RWPE1 (cell line): ENCODE results near the gene GAPDHS.
A peak's percentile ranks its signal among the peaks of the same experiment; 100 is the strongest.

Experiments
- CTCF ChIA-PET: fragments of 350-600 bp; sonication (Branson Sonifier 250); formaldehyde crosslinking; extraction: SDS; loops from one replicate; lab custom pipeline; 2021; lab: Yijun Ruan, JAX
- POLR2A ChIA-PET: fragments of 400-600 bp; formaldehyde crosslinking; extraction: SDS; loops from one replicate; lab custom pipeline; 2020; ENCODE audit warnings: antibody characterized with exemption; ENCODE audit not compliant: low non-redundant PET; lab: Yijun Ruan, JAX
- DNase-seq: peaks from one replicate; pipeline ENCODE4 v3.0.0; 2012; ENCODE audit warnings: low spot score
- H3K27ac ChIP-seq: fragments of 450-650 bp; 2 replicates; pipeline ENCODE4 v1.5.1; 2017
- CTCF ChIP-seq: fragments of 450-650 bp; conservative IDR thresholded peaks from 2 replicates; pipeline ENCODE4 v1.5.1; 2017; ENCODE audit warnings: low read depth, mild to moderate bottlenecking

The GAPDHS gene

DNA sequence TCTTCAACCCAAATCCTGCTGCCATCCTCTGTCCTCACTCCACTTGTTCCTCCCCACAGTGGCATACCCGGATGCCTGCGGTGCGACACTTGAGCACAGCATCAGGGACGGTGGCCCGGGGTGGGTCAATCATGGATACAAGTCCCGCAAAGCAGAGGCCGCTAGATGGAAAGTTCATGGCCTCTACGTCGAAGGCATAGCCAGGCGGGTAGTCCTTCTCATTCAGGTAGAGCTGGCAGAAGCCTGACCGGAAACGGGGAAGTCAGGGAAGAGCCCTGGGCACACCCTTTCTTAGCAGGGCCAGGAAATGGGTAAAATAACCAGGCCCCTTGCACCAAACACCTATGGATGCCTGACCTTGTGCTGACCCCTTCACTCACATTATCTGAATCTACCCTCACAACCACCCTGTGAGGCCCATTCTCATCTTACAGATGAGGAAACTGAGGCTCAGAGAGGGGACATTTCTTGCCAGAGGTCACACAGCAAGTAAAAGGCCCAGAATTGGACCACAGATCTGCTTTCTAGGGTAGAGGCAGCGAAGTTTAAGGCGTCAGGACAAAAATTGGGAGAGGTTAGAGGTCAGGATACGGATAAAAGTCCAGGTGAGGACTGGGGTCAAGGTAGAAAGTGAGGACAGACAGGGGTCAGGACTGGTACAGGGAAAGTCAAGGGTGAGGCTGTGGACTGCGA is 23.7 kb downstream of the GAPDHS start:
- DNase-seq, result no peak
- ChIA-PET CTCF (interaction anchor here (0.7 to 1.4 kb wide), 3 partner anchors 8 to 10 kb away, joined by 3 to 4 read pairs (median 4); no protein-coding TSS in a partner anchor), POLR2A (interaction anchor here (0.7 kb wide), 1 partner anchor 25 kb away, joined by 3 read pairs; no protein-coding TSS in a partner anchor)
- H3K27ac ChIP-seq, result no peak overlapping the region
- no peak for TF ChIP-seq CTCF

DNA sequence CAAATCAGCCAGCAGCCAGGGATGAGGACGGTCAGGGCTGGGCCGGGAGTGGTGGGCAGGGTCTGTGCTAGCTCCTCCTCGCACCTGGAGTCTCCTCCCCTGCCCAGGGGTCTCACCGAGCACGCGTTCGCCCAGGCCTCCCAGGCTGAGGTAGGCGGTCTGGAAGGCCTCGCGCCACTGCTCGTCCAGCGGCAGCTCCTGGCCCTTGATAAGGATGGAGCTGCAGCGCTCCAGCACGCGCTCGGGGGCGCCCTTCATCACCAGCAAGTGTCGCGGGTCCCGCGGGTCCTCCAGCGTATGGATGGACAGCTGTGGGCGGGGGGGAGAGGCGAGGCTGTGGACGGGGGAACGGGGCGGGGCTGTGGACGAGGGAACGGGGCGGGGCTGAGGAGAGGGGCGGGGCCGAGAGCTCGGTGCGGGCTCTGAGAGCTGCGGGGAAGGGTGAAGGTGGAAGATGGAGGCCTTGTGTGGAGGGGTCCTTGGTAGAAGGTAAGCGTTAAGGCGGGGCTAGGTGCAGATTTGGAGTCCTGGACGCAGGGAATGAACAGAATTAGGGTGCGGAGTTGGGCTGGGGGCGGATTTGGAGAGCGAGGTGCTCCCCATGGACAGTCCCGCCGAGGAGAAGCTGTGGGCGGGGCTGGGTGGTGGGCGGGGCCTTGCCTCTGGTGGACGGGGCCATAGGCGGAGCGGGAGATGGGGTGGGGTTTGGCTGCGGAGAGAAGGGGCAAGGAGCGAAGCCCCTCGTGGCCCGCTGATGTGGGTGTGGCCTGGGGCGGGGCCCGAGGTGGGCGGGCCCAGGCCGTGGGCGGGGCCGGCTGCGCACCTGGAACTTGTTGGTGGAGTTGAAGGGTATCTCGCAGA is 24.5 kb downstream of the GAPDHS start:
- TF ChIP-seq CTCF, result no peak
- POLR2A ChIA-PET, result no interaction called here
- CTCF ChIA-PET, result interaction anchor here (1.4 kb wide), 1 partner anchor 9 kb away, joined by 4 read pairs; no protein-coding TSS in a partner anchor
- peak; percentile 40 for DNase-seq
- H3K27ac ChIP-seq, result no peak overlapping the region

DNA sequence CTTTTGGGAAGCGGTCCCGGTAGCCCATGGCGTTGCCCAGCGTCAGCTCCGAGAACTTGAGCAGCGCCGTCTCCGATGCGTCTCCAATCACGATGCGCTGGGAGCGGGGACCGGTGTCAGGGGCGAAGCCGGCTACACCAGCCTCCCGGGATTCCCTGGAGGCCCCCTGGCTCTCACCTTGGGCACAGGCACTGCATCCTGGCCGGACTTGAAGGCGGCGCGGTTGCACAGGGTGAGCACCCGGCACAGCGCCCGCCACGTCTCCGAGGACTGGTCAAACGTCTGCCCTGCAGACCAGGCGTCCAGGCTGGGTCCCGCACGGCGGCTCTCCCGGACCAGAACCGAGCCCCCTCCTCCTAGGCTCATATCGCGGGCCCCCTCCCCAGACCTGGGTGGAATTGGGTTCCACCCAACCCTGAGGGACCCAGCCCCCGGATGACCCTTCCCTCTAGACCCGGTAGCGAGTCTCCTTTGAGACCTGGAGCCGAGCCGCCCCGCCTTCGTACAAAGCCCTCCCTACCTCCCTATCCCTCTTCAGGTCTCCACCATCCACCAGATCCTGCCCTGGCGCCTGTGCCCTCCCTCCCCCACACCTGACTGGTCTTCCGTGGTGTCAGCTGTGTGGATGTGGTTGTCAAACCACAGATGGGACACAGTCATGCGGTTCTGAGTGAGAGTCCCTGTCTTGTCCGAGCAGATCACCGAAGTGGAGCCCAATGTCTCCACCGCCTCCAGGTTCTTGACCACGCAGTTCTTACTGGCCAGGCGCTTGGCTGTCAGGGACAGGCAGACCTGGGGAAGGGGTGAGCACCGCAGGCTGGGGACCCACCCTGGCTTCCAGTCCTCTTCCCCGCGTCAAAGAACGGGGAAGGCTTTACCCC is 25.4 kb downstream of the GAPDHS start:
- no peak overlapping the region for H3K27ac ChIP-seq
- POLR2A ChIA-PET, result no interaction called here
- CTCF ChIA-PET, result interaction anchor here (1.4 kb wide), 1 partner anchor 10 kb away, joined by 4 read pairs; no protein-coding TSS in a partner anchor
- no peak for TF ChIP-seq CTCF
- DNase-seq, result no peak

- DNase-seq, result no peak
- POLR2A ChIA-PET, result no interaction called here
- no peak overlapping the region for H3K27ac ChIP-seq
- CTCF ChIA-PET, result no interaction called here
- no peak for TF ChIP-seq CTCF
Measured at GRCh38 chr19:35559281-35559659, 26.0 kb downstream of the GAPDHS start.

- CTCF ChIA-PET, result no interaction called here
Measured at GRCh38 chr19:35559781-35560180, 26.5 kb downstream of the GAPDHS start.

More at GRCh38 chr19:35559781-35560180, 26.5 kb downstream of the GAPDHS start:
- no peak overlapping the region for H3K27ac ChIP-seq
- TF ChIP-seq CTCF, result no peak
- POLR2A ChIA-PET, result no interaction called here
- no peak for DNase-seq
